HL-60 (cell line): Measurements from ENCODE around the gene PTPRG.
"Not testable (repeated sequence)": the region's sequence is repeated elsewhere in the genome, so short reads cannot be mapped to it uniquely, and the experiment has no call there.

ENCODE experiments used
- DNase-seq, 2 experiments: peaks; one replicate each; pipeline ENCODE4 v3.0.0-alpha.2; 2010 to 2020; ENCODE audit warnings: low read depth in 1 of 2, low spot score in 1 of 2
- H3K27ac ChIP-seq: fragments of 250-450 bp; sonication (Bioruptor Pico); replicated peaks from 2 replicates; pipeline ENCODE4 v1.5.1; 2020; ENCODE audit warnings: mild to moderate bottlenecking, moderate library complexity
- H3K27me3 ChIP-seq: fragments of 250-450 bp; sonication (Bioruptor Pico); 2 replicates; pipeline ENCODE4 v1.5.1; 2021; ENCODE audit warnings: mild to moderate bottlenecking, moderate library complexity; ENCODE audit not compliant: insufficient read depth, poor library complexity, severe bottlenecking
- H3K4me3 ChIP-seq: replicated peaks from 2 replicates; pipeline ENCODE4 v1.5.1; 2011; ENCODE audit warnings: mild to moderate bottlenecking, control low read depth, low read length; ENCODE audit not compliant: insufficient read depth
- CTCF ChIP-seq: IDR thresholded peaks from one replicate; pipeline ENCODE4 v1.5.1; 2011; ENCODE audit warnings: low read length, control low read depth, inconsistent platforms; ENCODE audit not compliant: insufficient read depth
- GABPA ChIP-seq: IDR thresholded peaks from 2 replicates; pipeline ENCODE4 v1.6.1; 2012; ENCODE audit warnings: low read depth
- POLR2AphosphoS5 ChIP-seq: IDR thresholded peaks from 2 replicates; pipeline ENCODE4 v1.6.1; 2012; ENCODE audit warnings: low read depth
- REST ChIP-seq: IDR thresholded peaks from 2 replicates; pipeline ENCODE4 v1.6.1; 2012; ENCODE audit warnings: low read depth; ENCODE audit not compliant: insufficient replicate concordance
- SPI1 ChIP-seq: IDR thresholded peaks from 2 replicates; pipeline ENCODE4 v1.6.1; 2012; ENCODE audit warnings: low read depth, mild to moderate bottlenecking, borderline replicate concordance

The PTPRG gene

GRCh38 chr3:61541694-61542093 lies 19.7 kb upstream of the PTPRG start:
- no peaks in the 10 kb centered on the region for H3K27me3 ChIP-seq
- DNase-seq = no peak
- H3K27ac ChIP-seq = no peak overlapping the region
- no peak for TF ChIP-seq REST
- TF ChIP-seq GABPA = no peak
- no peak for TF ChIP-seq SPI1
- TF ChIP-seq CTCF = no peak
- no peak for TF ChIP-seq POLR2AphosphoS5
- no peak overlapping the region for H3K4me3 ChIP-seq

- DNase-seq = no peak
- Histone ChIP-seq H3K4me3 (no peak overlapping the region), H3K27ac (no peak overlapping the region), H3K27me3 (no peaks in the 10 kb centered on the region)
- no peak for TF ChIP-seq CTCF
- TF ChIP-seq REST = no peak
- no peak for TF ChIP-seq POLR2AphosphoS5
- no peak for TF ChIP-seq SPI1
- TF ChIP-seq GABPA = no peak
These were observed 15.7 kb upstream of the PTPRG start for GRCh38 chr3:61545716-61546115.

- Histone ChIP-seq H3K4me3 (no peak overlapping the region), H3K27me3 (peaks cover 3% of the 10 kb centered on the region), H3K27ac (no peak overlapping the region)
- TF ChIP-seq SPI1 (no peak), CTCF (no peak), POLR2AphosphoS5 (no peak), GABPA (no peak), REST (no peak)
- DNase-seq = no peak
These were observed 13.7 kb upstream of the PTPRG start for GRCh38 chr3:61547625-61548024.

- not testable (repeated sequence) for H3K27me3 ChIP-seq, H3K27ac ChIP-seq, H3K4me3 ChIP-seq, DNase-seq
These were observed 8.7 kb upstream of the PTPRG start for GRCh38 chr3:61552704-61553103.
